ENCODE data around the gene DHX34. TPM values are rescaled to one million over a fixed set of nuclear protein-coding genes. Genes with fewer than 3 reads are reported as not detected.

Gene DHX34
- total and polyA plus RNA-seq, 9 of the 15 experiments (the other 6 are each of a cell fraction or from before 2014, with no cell fraction given): 0.36 to 42.0 (median 15.0) TPM

DNA sequence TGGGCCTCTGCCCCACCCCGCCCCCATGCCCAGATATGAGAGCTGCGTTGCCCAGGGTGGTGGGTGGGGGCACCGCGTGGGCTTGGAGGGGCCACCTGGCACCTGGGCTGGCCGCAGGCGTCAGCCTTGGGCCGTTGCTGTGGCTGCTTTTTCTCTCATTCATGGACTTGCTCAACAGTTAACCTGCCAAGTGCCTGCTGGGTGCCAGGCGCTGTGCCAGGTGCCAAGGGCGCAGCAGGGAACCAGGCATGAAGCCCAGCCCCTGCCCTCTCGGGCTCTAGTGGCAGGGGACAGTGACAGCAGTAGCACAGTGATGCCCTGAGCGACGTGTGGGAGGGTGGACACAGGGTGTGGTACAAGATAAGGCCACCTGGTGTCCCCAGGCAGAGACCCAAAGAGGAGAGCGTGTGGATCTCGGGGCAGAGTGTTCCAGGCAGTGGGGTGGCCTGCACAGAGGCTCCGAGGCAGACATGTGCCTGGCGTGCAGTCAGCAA is 28.1 kb downstream of the DHX34 start:
- no peak overlapping the region for H3K4me3 ChIP-seq
- CTCF ChIA-PET (ENCODE audit: low intra/inter-chr PET ratio): no interaction called here
- intact Hi-C loops (cut with micrococcal nuclease): no loop called here
- no peak for FAIRE-seq
- peak in 3 of 4 experiments; percentile 25 to 57 (median 29) for DNase-seq (ENCODE audit: extremely low read depth in 1 of 4, low spot score in 3 of 4)
- H3K27ac ChIP-seq (ENCODE audit: extremely low read depth, low read depth, low read length): no peak overlapping the region
- H3K9ac ChIP-seq (ENCODE audit: insufficient read depth in 1 of 2, low read depth in 2 of 2, low read length in 2 of 2): peak overlapping the region in 1 of 2 experiments; percentile 76; a peak in 2 of 4 replicates
- POLR2A ChIA-PET: no interaction called here
- H3K4me1 ChIP-seq (replicated peaks in 1 of 2; ENCODE audit: control insufficient read depth in 2 of 2, insufficient read depth in 2 of 2, low read length in 2 of 2): peaks cover 0 to 32% of the 10 kb centered on the region in 2 experiments; a peak in 2 of 5 replicates
- H4K20me1 ChIP-seq (replicated peaks; ENCODE audit: control insufficient read depth, insufficient read depth, low read length): peaks cover 5% of the 10 kb centered on the region; the same call in 1 of the 2 replicates
- H3K4me2 ChIP-seq (ENCODE audit: insufficient read depth, low read length): no peak overlapping the region
- no peaks in the 10 kb centered on the region for H3K79me2 ChIP-seq (ENCODE audit: control insufficient read depth, insufficient read depth, low read length)
- H3K9me3 ChIP-seq (replicated peaks; ENCODE audit: control insufficient read depth, insufficient read depth, low read depth, low read length): no peaks in the 10 kb centered on the region
- 79% methylated on average over 15 of the region's 16 CpGs for WGBS (ENCODE audit: insufficient coverage, low coverage, missing lambda C conversion rate)
- peaks cover 3% of the 10 kb centered on the region for H3K9me1 ChIP-seq (ENCODE audit: control insufficient read depth, insufficient read depth, low read length)
- no TSS peak for BruUV-seq (replicated peaks)
- no peaks in the 10 kb centered on the region for H3K27me3 ChIP-seq (ENCODE audit: control insufficient read depth in 2 of 2, insufficient read depth in 2 of 2, low read length in 2 of 2)
- TF ChIP-seq LEF1 (IDR thresholded peaks at IDR 0.05) (no peak), SMAD3 (CRISPR knock-in tag; conservative IDR thresholded peaks at IDR 0.05) (no peak), PTTG1 (tag; IDR thresholded peaks at IDR 0.05; ENCODE audit: low read depth) (no peak), MAFK (IDR thresholded peaks at IDR 0.05; ENCODE audit: low read length) (no peak), NFE2 (IDR thresholded peaks at IDR 0.05; ENCODE audit: low read depth) (no peak), POLR2G (IDR thresholded peaks at IDR 0.05; ENCODE audit: low read depth, low read length) (peak; percentile 23; the same call in 1 of the 2 replicates), BRD4 (IDR thresholded peaks at IDR 0.05) (no peak), CBFA2T3 (IDR thresholded peaks at IDR 0.05) (peak; percentile 36; the same call in 1 of the 2 replicates), TCF3 (CRISPR knock-in tag; IDR thresholded peaks at IDR 0.05) (peak; percentile 7; the same call in 1 of the 2 replicates), HDAC2 (IDR thresholded peaks at IDR 0.05) (no peak), U2AF2 (optimal IDR thresholded peaks at IDR 0.05; ENCODE audit: low read depth, low read length) (no peak)
- TF ChIP-seq, protein P1, sequence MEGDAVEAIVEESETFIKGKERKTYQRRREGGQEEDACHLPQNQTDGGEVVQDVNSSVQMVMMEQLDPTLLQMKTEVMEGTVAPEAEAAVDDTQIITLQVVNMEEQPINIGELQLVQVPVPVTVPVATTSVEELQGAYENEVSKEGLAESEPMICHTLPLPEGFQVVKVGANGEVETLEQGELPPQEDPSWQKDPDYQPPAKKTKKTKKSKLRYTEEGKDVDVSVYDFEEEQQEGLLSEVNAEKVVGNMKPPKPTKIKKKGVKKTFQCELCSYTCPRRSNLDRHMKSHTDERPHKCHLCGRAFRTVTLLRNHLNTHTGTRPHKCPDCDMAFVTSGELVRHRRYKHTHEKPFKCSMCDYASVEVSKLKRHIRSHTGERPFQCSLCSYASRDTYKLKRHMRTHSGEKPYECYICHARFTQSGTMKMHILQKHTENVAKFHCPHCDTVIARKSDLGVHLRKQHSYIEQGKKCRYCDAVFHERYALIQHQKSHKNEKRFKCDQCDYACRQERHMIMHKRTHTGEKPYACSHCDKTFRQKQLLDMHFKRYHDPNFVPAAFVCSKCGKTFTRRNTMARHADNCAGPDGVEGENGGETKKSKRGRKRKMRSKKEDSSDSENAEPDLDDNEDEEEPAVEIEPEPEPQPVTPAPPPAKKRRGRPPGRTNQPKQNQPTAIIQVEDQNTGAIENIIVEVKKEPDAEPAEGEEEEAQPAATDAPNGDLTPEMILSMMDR (IDR thresholded peaks at IDR 0.05 in 2 of 3, conservative IDR thresholded peaks at IDR 0.05 in 1 of 3; ENCODE audit: insufficient read depth in 2 of 3, low read depth in 1 of 3, low read length in 3 of 3): 0 out of 6 replicates have a peak, but pooled peaks of 1 of the 3 experiments have one; percentile 17
- in situ Hi-C loops (cut with MboI): no loop called here
- no peak overlapping the region for H2AFZ ChIP-seq (ENCODE audit: low read depth, low read length)
- peak; percentile 72 for ATAC-seq
- H3K36me3 ChIP-seq (ENCODE audit: control insufficient read depth, insufficient read depth, low read length): peaks cover 97% of the 10 kb centered on the region; the same call in 2 of the 3 replicates
